Central memory CD8-positive, alpha-beta T cell (primary cell): ENCODE measurements around the gene NUP98.

ENCODE experiments used
- ATAC-seq: fragments of 150-1000 bp; cut with Tn5 transposase; replicated peaks from 2 replicates; pipeline ENCODE4 v1.10.0; 2022; ENCODE audit warnings: mild to moderate bottlenecking, moderate FRiP score, moderate number of reproducible peaks; ENCODE audit not compliant: poor library complexity, severe bottlenecking; ENCODE audit errors: extremely low read depth
- DNase-seq, 2 donors: peaks; one replicate each; pipeline ENCODE4 v3.0.0; 2021; ENCODE audit warnings: low spot score in 2 of 2
- H3K27ac Mint-ChIP-seq: one replicate; pipeline ENCODE4 v1.8.0; 2022; ENCODE audit warnings: low read depth, mild to moderate bottlenecking, moderate library complexity, mixed read lengths
- H3K27me3 Mint-ChIP-seq: one replicate; pipeline ENCODE4 v1.8.0; 2022; ENCODE audit warnings: mixed read lengths
- H3K36me3 Mint-ChIP-seq: one replicate; pipeline ENCODE4 v1.8.0; 2022; ENCODE audit warnings: mild to moderate bottlenecking, moderate library complexity, mixed read lengths; ENCODE audit not compliant: insufficient read depth
- H3K4me1 Mint-ChIP-seq: one replicate; pipeline ENCODE4 v1.8.0; 2022; ENCODE audit warnings: mixed read lengths
- H3K4me3 Mint-ChIP-seq: one replicate; pipeline ENCODE4 v1.8.0; 2022; ENCODE audit warnings: mild to moderate bottlenecking, moderate library complexity, mixed read lengths
- H3K9me3 Mint-ChIP-seq: one replicate; pipeline ENCODE4 v1.8.0; 2022; ENCODE audit warnings: mixed read lengths

The NUP98 gene

GRCh38 chr11:3632070-3632660 is 165.2 kb downstream of the NUP98 start:
- H3K27me3 Mint-ChIP-seq: peaks cover 24% of the 10 kb centered on the region
- no peak overlapping the region for H3K27ac Mint-ChIP-seq
- ATAC-seq (no peak), DNase-seq (no peak)
- H3K9me3 Mint-ChIP-seq: no peaks in the 10 kb centered on the region
- no peak overlapping the region for H3K4me3 Mint-ChIP-seq
- no peaks in the 10 kb centered on the region for H3K4me1 Mint-ChIP-seq
- H3K36me3 Mint-ChIP-seq: no peaks in the 10 kb centered on the region

- Mint-ChIP-seq H3K36me3 (no peaks in the 10 kb centered on the region), H3K27ac (no peak overlapping the region), H3K4me1 (peaks cover 7% of the 10 kb centered on the region), H3K9me3 (no peaks in the 10 kb centered on the region), H3K4me3 (no peak overlapping the region), H3K27me3 (peaks cover 16% of the 10 kb centered on the region)
- ATAC-seq: no peak
- DNase-seq: no peak
Observed at GRCh38 chr11:3631331-3631730, 166.0 kb downstream of the NUP98 start.

- DNase-seq (no peak), ATAC-seq (no peak)
- Mint-ChIP-seq H3K4me3 (no peak overlapping the region), H3K27ac (no peak overlapping the region), H3K36me3 (no peaks in the 10 kb centered on the region), H3K27me3 (no peaks in the 10 kb centered on the region), H3K4me1 (peaks cover 7% of the 10 kb centered on the region), H3K9me3 (no peaks in the 10 kb centered on the region)
Observed at GRCh38 chr11:3627291-3627690, 170.1 kb downstream of the NUP98 start.

- no peak overlapping the region for H3K27ac Mint-ChIP-seq
- H3K27me3 Mint-ChIP-seq: no peaks in the 10 kb centered on the region
- no peaks in the 10 kb centered on the region for H3K9me3 Mint-ChIP-seq
- DNase-seq (no peak), ATAC-seq (no peak)
- H3K4me1 Mint-ChIP-seq: peaks cover 7% of the 10 kb centered on the region
- H3K36me3 Mint-ChIP-seq: no peaks in the 10 kb centered on the region
- no peak overlapping the region for H3K4me3 Mint-ChIP-seq
Observed at GRCh38 chr11:3626250-3626960, 170.9 kb downstream of the NUP98 start.
